ENCODE data around the gene RBMS2. TPM values are rescaled to one million over a fixed set of nuclear protein-coding genes. Genes with fewer than 3 reads are reported as not detected.

RBMS2 gene
- total and polyA plus RNA-seq, 2 donors from 2014 or later = 8.5 to 71.3 TPM

GRCh38 chr12:56644654-56645053, 123.0 kb downstream of the RBMS2 start:
- FAIRE-seq (no peak), DNase-seq (peak in 1 of 5 donors; percentile 16)
- TF ChIP-seq CTCF (IDR thresholded peaks at IDR 0.05; ENCODE audit: borderline replicate concordance, extremely low read depth, insufficient read depth) = no peak
- Histone ChIP-seq H3K9ac (ENCODE audit: low read length in 3 of 3) (peak overlapping the region; percentile 76 to 100 (median 97)), H3K36me3 (ENCODE audit: control insufficient read depth in 2 of 3, insufficient read depth in 3 of 3, low read length in 3 of 3) (peaks cover 19 to 35% (median 29%) of the 10 kb centered on the region in 3 donors), H3K4me3 (ENCODE audit: low read length in 3 of 3) (peak overlapping the region; percentile 96 to 100 (median 97)), H3K9me3 (ENCODE audit: control insufficient read depth in 2 of 3, insufficient read depth in 1 of 3, low read length in 3 of 3) (no peaks in the 10 kb centered on the region), H3K27ac (ENCODE audit: low read depth in 2 of 2, low read length in 2 of 2) (peak overlapping the region in 1 of 2 donors; percentile 92), H3K27me3 (ENCODE audit: control insufficient read depth, insufficient read depth, low read length) (no peaks in the 10 kb centered on the region), H3K4me1 (ENCODE audit: control insufficient read depth in 2 of 3, insufficient read depth in 2 of 3, low read depth in 1 of 3, low read length in 3 of 3) (peaks cover 2 to 17% (median 5%) of the 10 kb centered on the region in 3 donors)
- intact Hi-C loops (cut with DNase I) = no loop called here

GRCh38 chr12:56645201-56645716, 123.6 kb downstream of the RBMS2 start:
- Histone ChIP-seq H3K27ac (ENCODE audit: low read depth in 2 of 2, low read length in 2 of 2) (peak overlapping the region; percentile 92 to 97), H3K9me3 (ENCODE audit: control insufficient read depth in 2 of 3, insufficient read depth in 1 of 3, low read length in 3 of 3) (no peaks in the 10 kb centered on the region), H3K36me3 (ENCODE audit: control insufficient read depth in 2 of 3, insufficient read depth in 3 of 3, low read length in 3 of 3) (peaks cover 17 to 30% (median 27%) of the 10 kb centered on the region in 3 donors), H3K27me3 (ENCODE audit: control insufficient read depth, insufficient read depth, low read length) (no peaks in the 10 kb centered on the region), H3K9ac (ENCODE audit: low read length in 3 of 3) (peak overlapping the region; percentile 76 to 100 (median 97)), H3K4me3 (ENCODE audit: low read length in 3 of 3) (peak overlapping the region; percentile 96 to 100 (median 97)), H3K4me1 (ENCODE audit: control insufficient read depth in 2 of 3, insufficient read depth in 2 of 3, low read depth in 1 of 3, low read length in 3 of 3) (peaks cover 2 to 17% (median 5%) of the 10 kb centered on the region in 3 donors)
- FAIRE-seq = no peak
- intact Hi-C loops (cut with DNase I) = no loop called here
- TF ChIP-seq CTCF (IDR thresholded peaks at IDR 0.05; ENCODE audit: borderline replicate concordance, extremely low read depth, insufficient read depth) = no peak
- peak in 4 of 5 donors; percentile 26 to 61 (median 47) for DNase-seq

Other genes with a start within 250 kb of the RBMS2 start
- 166 TPM for gene CS, start 221.5 kb upstream of the RBMS2 start, total RNA-seq
- gene CS, start 221.5 kb upstream of the RBMS2 start, polyA plus RNA-seq (ENCODE audit: insufficient read depth, low read depth, low replicate concordance) = 105 TPM
- 112 TPM for gene CNPY2, start 205.8 kb upstream of the RBMS2 start, total RNA-seq
- 156 TPM for gene CNPY2, start 205.8 kb upstream of the RBMS2 start, polyA plus RNA-seq (ENCODE audit: insufficient read depth, low read depth, low replicate concordance)
- gene PAN2, start 187.8 kb upstream of the RBMS2 start, total RNA-seq = 83.0 TPM
- 27.1 TPM for gene PAN2, start 187.8 kb upstream of the RBMS2 start, polyA plus RNA-seq (ENCODE audit: insufficient read depth, low read depth, low replicate concordance)
- 0.88 TPM for gene IL23A, start 182.9 kb upstream of the RBMS2 start, total RNA-seq
- gene IL23A, start 182.9 kb upstream of the RBMS2 start, polyA plus RNA-seq (ENCODE audit: insufficient read depth, low read depth, low replicate concordance) = not detected
- 120 TPM for gene STAT2, start 161.7 kb upstream of the RBMS2 start, total RNA-seq
- gene STAT2, start 161.7 kb upstream of the RBMS2 start, polyA plus RNA-seq (ENCODE audit: insufficient read depth, low read depth, low replicate concordance) = 27.2 TPM
- gene APOF, start 159.0 kb upstream of the RBMS2 start, total RNA-seq = not detected
- gene APOF, start 159.0 kb upstream of the RBMS2 start, polyA plus RNA-seq (ENCODE audit: insufficient read depth, low read depth, low replicate concordance) = not detected
- gene TIMELESS, start 72.4 kb upstream of the RBMS2 start, total RNA-seq = 9.2 TPM
- gene TIMELESS, start 72.4 kb upstream of the RBMS2 start, polyA plus RNA-seq (ENCODE audit: insufficient read depth, low read depth, low replicate concordance) = 5.5 TPM
- gene MIP, start 67.2 kb upstream of the RBMS2 start, total RNA-seq = not detected
- not detected for gene MIP, start 67.2 kb upstream of the RBMS2 start, polyA plus RNA-seq (ENCODE audit: insufficient read depth, low read depth, low replicate concordance)
- gene SPRYD4, start 53.2 kb upstream of the RBMS2 start, total RNA-seq = 4.0 TPM
- gene SPRYD4, start 53.2 kb upstream of the RBMS2 start, polyA plus RNA-seq (ENCODE audit: insufficient read depth, low read depth, low replicate concordance) = 6.0 TPM
- 2.5 TPM for gene GLS2, start 33.7 kb upstream of the RBMS2 start, total RNA-seq
- 5.6 TPM for gene GLS2, start 33.7 kb upstream of the RBMS2 start, polyA plus RNA-seq (ENCODE audit: insufficient read depth, low read depth, low replicate concordance)
- gene BAZ2A, start 108.5 kb downstream of the RBMS2 start, total RNA-seq = 98.6 TPM
- 10.5 TPM for gene BAZ2A, start 108.5 kb downstream of the RBMS2 start, polyA plus RNA-seq (ENCODE audit: insufficient read depth, low read depth, low replicate concordance)
- 568 TPM for gene ATP5F1B, start 124.2 kb downstream of the RBMS2 start, total RNA-seq
- 1,584 TPM for gene ATP5F1B, start 124.2 kb downstream of the RBMS2 start, polyA plus RNA-seq (ENCODE audit: insufficient read depth, low read depth, low replicate concordance)
- gene PTGES3, start 166.5 kb downstream of the RBMS2 start, total RNA-seq = 186 TPM
- gene PTGES3, start 166.5 kb downstream of the RBMS2 start, polyA plus RNA-seq (ENCODE audit: insufficient read depth, low read depth, low replicate concordance) = 207 TPM
- gene NACA, start 203.5 kb downstream of the RBMS2 start, total RNA-seq = 660 TPM
- gene NACA, start 203.5 kb downstream of the RBMS2 start, polyA plus RNA-seq (ENCODE audit: insufficient read depth, low read depth, low replicate concordance) = 1,180 TPM
- gene PRIM1, start 230.5 kb downstream of the RBMS2 start, total RNA-seq = 4.9 TPM
- 3.2 TPM for gene PRIM1, start 230.5 kb downstream of the RBMS2 start, polyA plus RNA-seq (ENCODE audit: insufficient read depth, low read depth, low replicate concordance)
- 1.7 TPM for gene HSD17B6, start 241.5 kb downstream of the RBMS2 start, total RNA-seq
- 3.9 TPM for gene HSD17B6, start 241.5 kb downstream of the RBMS2 start, polyA plus RNA-seq (ENCODE audit: insufficient read depth, low read depth, low replicate concordance)

Data from kidney (tissue), 14 donors.